GM12874 (cell line): ENCODE data around the gene KRI1.

ENCODE experiments used
- TF ChIP-seq, protein P1 (sequence below): IDR thresholded peaks from 2 replicates; pipeline ENCODE4 v1.5.1; 2011; ENCODE audit warnings: low read depth, mild to moderate bottlenecking, control low read depth, low read length, moderate library complexity; ENCODE audit not compliant: insufficient read depth

Gene KRI1

DNA sequence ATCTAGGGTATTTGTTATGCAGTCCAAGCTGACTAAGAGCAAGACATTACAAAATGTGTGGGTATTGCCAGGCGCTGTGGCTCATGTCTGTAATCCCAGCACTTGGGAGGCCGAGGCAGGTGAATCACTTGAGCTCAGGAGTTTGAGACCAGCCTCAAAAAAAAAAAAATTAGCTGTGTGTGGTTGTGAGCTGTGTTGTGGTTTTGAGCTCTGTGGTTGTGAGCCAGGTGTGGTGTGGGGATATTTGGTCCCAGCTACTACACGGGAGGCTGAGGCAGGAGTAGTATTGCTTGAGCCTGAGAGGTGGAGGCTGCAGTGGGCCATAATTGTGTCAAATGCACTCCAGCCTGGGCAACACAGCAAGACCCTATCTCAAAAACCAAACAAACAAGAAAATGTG lies 57.1 kb downstream of the KRI1 start:
- TF ChIP-seq, protein P1, sequence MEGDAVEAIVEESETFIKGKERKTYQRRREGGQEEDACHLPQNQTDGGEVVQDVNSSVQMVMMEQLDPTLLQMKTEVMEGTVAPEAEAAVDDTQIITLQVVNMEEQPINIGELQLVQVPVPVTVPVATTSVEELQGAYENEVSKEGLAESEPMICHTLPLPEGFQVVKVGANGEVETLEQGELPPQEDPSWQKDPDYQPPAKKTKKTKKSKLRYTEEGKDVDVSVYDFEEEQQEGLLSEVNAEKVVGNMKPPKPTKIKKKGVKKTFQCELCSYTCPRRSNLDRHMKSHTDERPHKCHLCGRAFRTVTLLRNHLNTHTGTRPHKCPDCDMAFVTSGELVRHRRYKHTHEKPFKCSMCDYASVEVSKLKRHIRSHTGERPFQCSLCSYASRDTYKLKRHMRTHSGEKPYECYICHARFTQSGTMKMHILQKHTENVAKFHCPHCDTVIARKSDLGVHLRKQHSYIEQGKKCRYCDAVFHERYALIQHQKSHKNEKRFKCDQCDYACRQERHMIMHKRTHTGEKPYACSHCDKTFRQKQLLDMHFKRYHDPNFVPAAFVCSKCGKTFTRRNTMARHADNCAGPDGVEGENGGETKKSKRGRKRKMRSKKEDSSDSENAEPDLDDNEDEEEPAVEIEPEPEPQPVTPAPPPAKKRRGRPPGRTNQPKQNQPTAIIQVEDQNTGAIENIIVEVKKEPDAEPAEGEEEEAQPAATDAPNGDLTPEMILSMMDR: no peak

- TF ChIP-seq, protein P1: no peak
Observed at GRCh38 chr19:10508036-10508435, 57.8 kb downstream of the KRI1 start.

- TF ChIP-seq, protein P1: peak; percentile 87
Observed at GRCh38 chr19:10505583-10506229, 60.1 kb downstream of the KRI1 start.
